ENCODE data around the gene OR10A4. TPM values are rescaled to one million over a fixed set of nuclear protein-coding genes. Genes with fewer than 3 reads are reported as not detected.
"Not testable (repeated sequence)": the region's sequence is repeated elsewhere in the genome, so short reads cannot be mapped to it uniquely, and the experiment has no call there.

OR10A4 gene
- total RNA-seq, 1 experiment from 2014 or later: not detected

- Histone ChIP-seq H4K20me1 (ENCODE audit: low read length) (no peaks in the 10 kb centered on the region), H2AFZ (ENCODE audit: low read length) (no peak overlapping the region), H3F3A (ENCODE audit: low read length, unreplicated experiment) (no peaks in the 10 kb centered on the region), H3K4me1 (ENCODE audit: insufficient read depth, low read length) (no peaks in the 10 kb centered on the region), H3K36me3 (ENCODE audit: low read depth, low read length) (no peaks in the 10 kb centered on the region), H3K4me2 (ENCODE audit: low read length) (no peak overlapping the region), H3K27ac (ENCODE audit: low read length) (no peak overlapping the region), H3K27me3 (ENCODE audit: low read length) (peaks cover 16% of the 10 kb centered on the region), H3K9ac (ENCODE audit: low read length) (no peak overlapping the region), H3K9me3 (ENCODE audit: low read length) (no peaks in the 10 kb centered on the region), H3K79me2 (ENCODE audit: low read length) (no peaks in the 10 kb centered on the region), H3K4me3 (ENCODE audit: low read length) (no peak overlapping the region), H3K9me2 (replicated peaks; ENCODE audit: low read length) (no peaks in the 10 kb centered on the region)
- intact Hi-C loops (cut with micrococcal nuclease): no loop called here
- no peak for TF ChIP-seq EZH2 (IDR thresholded peaks at IDR 0.05; ENCODE audit: low read length, unreplicated experiment)
- TF ChIP-seq EZH2phosphoT487 (IDR thresholded peaks at IDR 0.05; ENCODE audit: borderline replicate concordance, low read length): no peak
- TF ChIP-seq, protein P1, sequence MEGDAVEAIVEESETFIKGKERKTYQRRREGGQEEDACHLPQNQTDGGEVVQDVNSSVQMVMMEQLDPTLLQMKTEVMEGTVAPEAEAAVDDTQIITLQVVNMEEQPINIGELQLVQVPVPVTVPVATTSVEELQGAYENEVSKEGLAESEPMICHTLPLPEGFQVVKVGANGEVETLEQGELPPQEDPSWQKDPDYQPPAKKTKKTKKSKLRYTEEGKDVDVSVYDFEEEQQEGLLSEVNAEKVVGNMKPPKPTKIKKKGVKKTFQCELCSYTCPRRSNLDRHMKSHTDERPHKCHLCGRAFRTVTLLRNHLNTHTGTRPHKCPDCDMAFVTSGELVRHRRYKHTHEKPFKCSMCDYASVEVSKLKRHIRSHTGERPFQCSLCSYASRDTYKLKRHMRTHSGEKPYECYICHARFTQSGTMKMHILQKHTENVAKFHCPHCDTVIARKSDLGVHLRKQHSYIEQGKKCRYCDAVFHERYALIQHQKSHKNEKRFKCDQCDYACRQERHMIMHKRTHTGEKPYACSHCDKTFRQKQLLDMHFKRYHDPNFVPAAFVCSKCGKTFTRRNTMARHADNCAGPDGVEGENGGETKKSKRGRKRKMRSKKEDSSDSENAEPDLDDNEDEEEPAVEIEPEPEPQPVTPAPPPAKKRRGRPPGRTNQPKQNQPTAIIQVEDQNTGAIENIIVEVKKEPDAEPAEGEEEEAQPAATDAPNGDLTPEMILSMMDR (conservative IDR thresholded peaks at IDR 0.05; ENCODE audit: low read depth, low read length): no peak
- ChIA-PET CTCF (no interaction called here), POLR2A (ENCODE audit: unreplicated experiment) (no interaction called here)
- ATAC-seq: no peak
- no peak for DNase-seq
- BruUV-seq (replicated peaks): no TSS peak
These were observed 6.3 kb downstream of the OR10A4 start for GRCh38 chr11:6882751-6883150.

- H3K9ac ChIP-seq (ENCODE audit: low read length); CTCF ChIA-PET; H3K4me2 ChIP-seq (ENCODE audit: low read length); ATAC-seq; H3K27me3 ChIP-seq (ENCODE audit: low read length); POLR2A ChIA-PET (ENCODE audit: unreplicated experiment); H3K4me1 ChIP-seq (ENCODE audit: insufficient read depth, low read length); H2AFZ ChIP-seq (ENCODE audit: low read length); H3K9me3 ChIP-seq (ENCODE audit: low read length); H3K36me3 ChIP-seq (ENCODE audit: low read depth, low read length); intact Hi-C loops (cut with micrococcal nuclease); H3K27ac ChIP-seq (ENCODE audit: low read length); H3K79me2 ChIP-seq (ENCODE audit: low read length); DNase-seq; H4K20me1 ChIP-seq (ENCODE audit: low read length); BruUV-seq (replicated peaks); H3K4me3 ChIP-seq (ENCODE audit: low read length); H3F3A ChIP-seq (ENCODE audit: low read length, unreplicated experiment); H3K9me2 ChIP-seq (replicated peaks; ENCODE audit: low read length): not testable (repeated sequence)
These were observed 11.3 kb downstream of the OR10A4 start for GRCh38 chr11:6887711-6888110.

- no peaks in the 10 kb centered on the region for H3K36me3 ChIP-seq (ENCODE audit: low read depth, low read length)
- POLR2A ChIA-PET (ENCODE audit: unreplicated experiment): interaction anchor here (0.6 kb wide), 1 partner anchor 13 kb away, joined by 4 read pairs; no protein-coding TSS in a partner anchor
These were observed 12.4 kb downstream of the OR10A4 start for GRCh38 chr11:6888830-6889229.

More at GRCh38 chr11:6888830-6889229, 12.4 kb downstream of the OR10A4 start:
- CTCF ChIA-PET: no interaction called here
- H3K9ac ChIP-seq (ENCODE audit: low read length): no peak overlapping the region
- no peak overlapping the region for H3K4me3 ChIP-seq (ENCODE audit: low read length)
- H3K79me2 ChIP-seq (ENCODE audit: low read length): no peaks in the 10 kb centered on the region
- no peaks in the 10 kb centered on the region for H3F3A ChIP-seq (ENCODE audit: low read length, unreplicated experiment)
- no peaks in the 10 kb centered on the region for H3K9me2 ChIP-seq (replicated peaks; ENCODE audit: low read length)
- DNase-seq (no peak), ATAC-seq (no peak)
- H4K20me1 ChIP-seq (ENCODE audit: low read length): no peaks in the 10 kb centered on the region
- no TSS peak for BruUV-seq (replicated peaks)
- no peak overlapping the region for H2AFZ ChIP-seq (ENCODE audit: low read length)
- no peaks in the 10 kb centered on the region for H3K4me1 ChIP-seq (ENCODE audit: insufficient read depth, low read length)
- no peak overlapping the region for H3K4me2 ChIP-seq (ENCODE audit: low read length)
- H3K9me3 ChIP-seq (ENCODE audit: low read length): no peaks in the 10 kb centered on the region
- intact Hi-C loops (cut with micrococcal nuclease): no loop called here
- TF ChIP-seq EZH2phosphoT487 (IDR thresholded peaks at IDR 0.05; ENCODE audit: borderline replicate concordance, low read length) (no peak), EZH2 (IDR thresholded peaks at IDR 0.05; ENCODE audit: low read length, unreplicated experiment) (no peak)
- TF ChIP-seq, protein P1 (conservative IDR thresholded peaks at IDR 0.05; ENCODE audit: low read depth, low read length): no peak
- no peak overlapping the region for H3K27ac ChIP-seq (ENCODE audit: low read length)
- no peaks in the 10 kb centered on the region for H3K27me3 ChIP-seq (ENCODE audit: low read length)
